Mucosa of stomach (tissue), 1 donor: ENCODE data around the gene CTLA4.

Experiments
- H3K27me3 ChIP-seq: one replicate; pipeline ENCODE4 v1.7.0; 2013; ENCODE audit warnings: mild to moderate bottlenecking, low read length; ENCODE audit not compliant: control insufficient read depth, insufficient read depth
- H3K36me3 ChIP-seq: one replicate; pipeline ENCODE4 v1.7.0; 2013; ENCODE audit warnings: low read length; ENCODE audit not compliant: control insufficient read depth, insufficient read depth
- H3K4me1 ChIP-seq: one replicate; pipeline ENCODE4 v1.7.0; 2013; ENCODE audit warnings: mild to moderate bottlenecking, low read length; ENCODE audit not compliant: control insufficient read depth, insufficient read depth
- H3K4me3 ChIP-seq: one replicate; pipeline ENCODE4 v1.7.0; 2013; ENCODE audit warnings: low read length
- H3K9ac ChIP-seq: one replicate; pipeline ENCODE4 v1.7.0; 2013; ENCODE audit warnings: mild to moderate bottlenecking, low read length, moderate library complexity
- H3K9me3 ChIP-seq: one replicate; pipeline ENCODE4 v1.7.0; 2013; ENCODE audit warnings: mild to moderate bottlenecking, low read length, moderate library complexity; ENCODE audit not compliant: control insufficient read depth
- donor health status: Pancreatic carcinoma.

Gene CTLA4

GRCh38 chr2:203859030-203859789 is 8.4 kb upstream of the CTLA4 start:
- H3K36me3 ChIP-seq: no peaks in the 10 kb centered on the region
- H3K9ac ChIP-seq: no peak overlapping the region
- H3K4me1 ChIP-seq: peaks cover 6% of the 10 kb centered on the region
- H3K27me3 ChIP-seq: no peaks in the 10 kb centered on the region
- H3K4me3 ChIP-seq: no peak overlapping the region
- no peaks in the 10 kb centered on the region for H3K9me3 ChIP-seq

GRCh38 chr2:203861197-203861596 is 6.4 kb upstream of the CTLA4 start:
- no peak overlapping the region for H3K9ac ChIP-seq
- no peaks in the 10 kb centered on the region for H3K27me3 ChIP-seq
- H3K9me3 ChIP-seq: no peaks in the 10 kb centered on the region
- H3K36me3 ChIP-seq: no peaks in the 10 kb centered on the region
- H3K4me1 ChIP-seq: peaks cover 6% of the 10 kb centered on the region
- H3K4me3 ChIP-seq: no peak overlapping the region

GRCh38 chr2:203861607-203862006 is 6.0 kb upstream of the CTLA4 start:
- Histone ChIP-seq H3K36me3 (no peaks in the 10 kb centered on the region), H3K27me3 (no peaks in the 10 kb centered on the region), H3K4me1 (peaks cover 6% of the 10 kb centered on the region), H3K4me3 (no peak overlapping the region), H3K9me3 (no peaks in the 10 kb centered on the region), H3K9ac (no peak overlapping the region)

GRCh38 chr2:203869223-203870042 is 1.9 kb downstream of the CTLA4 start:
- H3K9ac ChIP-seq: no peak overlapping the region
- H3K9me3 ChIP-seq: no peaks in the 10 kb centered on the region
- no peaks in the 10 kb centered on the region for H3K36me3 ChIP-seq
- peaks cover 6% of the 10 kb centered on the region for H3K27me3 ChIP-seq
- H3K4me1 ChIP-seq: no peaks in the 10 kb centered on the region
- H3K4me3 ChIP-seq: no peak overlapping the region

GRCh38 chr2:203870481-203870880 is 2.9 kb downstream of the CTLA4 start:
- no peaks in the 10 kb centered on the region for H3K9me3 ChIP-seq

GRCh38 chr2:203870941-203871340 is 3.4 kb downstream of the CTLA4 start:
- H3K36me3 ChIP-seq: no peaks in the 10 kb centered on the region
- no peak overlapping the region for H3K4me3 ChIP-seq
- H3K9me3 ChIP-seq: no peaks in the 10 kb centered on the region
- H3K4me1 ChIP-seq: no peaks in the 10 kb centered on the region
- no peak overlapping the region for H3K9ac ChIP-seq
- peaks cover 6% of the 10 kb centered on the region for H3K27me3 ChIP-seq

More at GRCh38 chr2:203870481-203870880, 2.9 kb downstream of the CTLA4 start:
- no peak overlapping the region for H3K4me3 ChIP-seq
- no peak overlapping the region for H3K9ac ChIP-seq
- H3K27me3 ChIP-seq: peaks cover 6% of the 10 kb centered on the region
- H3K36me3 ChIP-seq: no peaks in the 10 kb centered on the region
- no peaks in the 10 kb centered on the region for H3K4me1 ChIP-seq

- Histone ChIP-seq H3K4me1 (no peaks in the 10 kb centered on the region), H3K27me3 (peaks cover 6% of the 10 kb centered on the region), H3K36me3 (no peaks in the 10 kb centered on the region), H3K4me3 (no peak overlapping the region), H3K9ac (no peak overlapping the region), H3K9me3 (no peaks in the 10 kb centered on the region)
Observed at GRCh38 chr2:203871371-203871983, 3.9 kb downstream of the CTLA4 start.

- Histone ChIP-seq H3K4me3 (no peak overlapping the region), H3K9me3 (no peaks in the 10 kb centered on the region), H3K27me3 (peaks cover 6% of the 10 kb centered on the region), H3K4me1 (no peaks in the 10 kb centered on the region), H3K36me3 (no peaks in the 10 kb centered on the region), H3K9ac (no peak overlapping the region)
Observed at GRCh38 chr2:203873461-203873860, 5.9 kb downstream of the CTLA4 start.

GRCh38 chr2:203873921-203874631 is 6.5 kb downstream of the CTLA4 start:
- Histone ChIP-seq H3K27me3 (peaks cover 6% of the 10 kb centered on the region), H3K9ac (no peak overlapping the region), H3K9me3 (no peaks in the 10 kb centered on the region), H3K36me3 (no peaks in the 10 kb centered on the region), H3K4me1 (no peaks in the 10 kb centered on the region), H3K4me3 (no peak overlapping the region)

GRCh38 chr2:203875471-203875870 is 7.9 kb downstream of the CTLA4 start:
- no peaks in the 10 kb centered on the region for H3K9me3 ChIP-seq

GRCh38 chr2:203876328-203876727 is 8.8 kb downstream of the CTLA4 start:
- Histone ChIP-seq H3K36me3 (no peaks in the 10 kb centered on the region), H3K9ac (no peak overlapping the region), H3K4me1 (peaks cover 10% of the 10 kb centered on the region), H3K27me3 (no peaks in the 10 kb centered on the region), H3K4me3 (no peak overlapping the region), H3K9me3 (no peaks in the 10 kb centered on the region)

More at GRCh38 chr2:203875471-203875870, 7.9 kb downstream of the CTLA4 start:
- Histone ChIP-seq H3K4me3 (no peak overlapping the region), H3K4me1 (peaks cover 3% of the 10 kb centered on the region), H3K27me3 (no peaks in the 10 kb centered on the region), H3K36me3 (no peaks in the 10 kb centered on the region), H3K9ac (no peak overlapping the region)
